A673 (cell line): ENCODE measurements around the gene EXOC3L4. TPM values are rescaled to one million over a fixed set of nuclear protein-coding genes. Genes with fewer than 3 reads are reported as not detected.
A peak's percentile ranks its signal among the peaks of the same experiment; 100 is the strongest.

Experiments
- BruUV-seq: library from RNA; stranded (reverse); fragments of 400-500 nt; replicated peaks from 2 replicates; lab custom pipeline; 2021; lab: Mats Ljungman, UMichigan
- CTCF ChIA-PET: fragments of 300-600 bp; sonication (Branson Sonifier 250); formaldehyde crosslinking; loops from one replicate; lab custom pipeline; 2022; ENCODE audit warnings: antibody characterized with exemption; lab: Charles Lee
- POLR2A ChIA-PET: fragments of 300-600 bp; sonication (Branson Sonifier 250); formaldehyde crosslinking; loops from one replicate; lab custom pipeline; 2022; ENCODE audit warnings: antibody characterized with exemption; ENCODE audit not compliant: low non-redundant PET; lab: Charles Lee
- DNase-seq: peaks from one replicate; pipeline ENCODE4 v3.0.0-alpha.2; 2015; ENCODE audit warnings: low spot score
- H3K27ac ChIP-seq: fragments of 200-600 bp; sonication (generic); 2 replicates; pipeline ENCODE4 v1.5.1; 2016; ENCODE audit warnings: mixed run types, low read depth, mild to moderate bottlenecking, mixed read lengths, antibody characterized with exemption, low read length; ENCODE audit not compliant: poor library complexity, severe bottlenecking
- H3K27me3 ChIP-seq: fragments of 200-600 bp; sonication (generic); replicated peaks from 2 replicates; pipeline ENCODE4 v1.6.1; 2017; ENCODE audit warnings: mixed run types, low read depth, mild to moderate bottlenecking, mixed read lengths, antibody characterized with exemption, low read length; ENCODE audit not compliant: insufficient read depth, poor library complexity
- H3K36me3 ChIP-seq: fragments of 200-600 bp; sonication (generic); 2 replicates; pipeline ENCODE4 v1.6.1; 2016; ENCODE audit warnings: mixed run types, mild to moderate bottlenecking, mixed read lengths, antibody characterized with exemption, low read length; ENCODE audit not compliant: insufficient read depth, poor library complexity, severe bottlenecking
- H3K4me1 ChIP-seq: fragments of 200-600 bp; sonication (generic); 2 replicates; pipeline ENCODE4 v1.6.1; 2017; ENCODE audit warnings: mixed run types, mild to moderate bottlenecking, mixed read lengths, antibody characterized with exemption, low read length; ENCODE audit not compliant: insufficient read depth, poor library complexity, severe bottlenecking
- H3K4me3 ChIP-seq: fragments of 200-600 bp; sonication (generic); 2 replicates; pipeline ENCODE4 v1.5.1; 2016; ENCODE audit warnings: low read depth, mixed run types, mild to moderate bottlenecking, mixed read lengths, low read length; ENCODE audit not compliant: poor library complexity, severe bottlenecking
- H3K9me3 ChIP-seq: fragments of 200-600 bp; sonication (generic); 2 replicates; pipeline ENCODE4 v1.6.1; 2016; ENCODE audit warnings: mixed run types, low read depth, mild to moderate bottlenecking, mixed read lengths, antibody characterized with exemption, low read length; ENCODE audit not compliant: poor library complexity, severe bottlenecking
- EZH2 ChIP-seq: fragments of 200-600 bp; sonication (generic); IDR thresholded peaks from 2 replicates; pipeline ENCODE4 v1.6.1; 2017; ENCODE audit warnings: borderline replicate concordance, low read depth, mild to moderate bottlenecking, mixed read lengths, antibody characterized with exemption, low read length; ENCODE audit not compliant: poor library complexity, severe bottlenecking
- intact Hi-C: fragments of 100-400 bp; cut with micrococcal nuclease; formaldehyde crosslinking; loops from one replicate; pipeline ENCODE4 v1.10.0; 2022; ENCODE audit not compliant: unreplicated experiment
- total RNA-seq: library from RNA; stranded (reverse); gene quantifications from 2 replicates; pipeline ENCODE4 v1.2.3, GENCODE V29; 2021
- TF ChIP-seq, protein P1 (sequence below): fragments of 300-800, 200-600 bp; sonication (generic); conservative IDR thresholded peaks from 2 replicates; pipeline ENCODE4 v1.5.1; 2017; ENCODE audit warnings: low read depth, mild to moderate bottlenecking, antibody characterized with exemption, low read length, moderate library complexity, mixed read lengths

EXOC3L4 gene
- total RNA-seq, 1 experiment from 2014 or later: not detected

DNA sequence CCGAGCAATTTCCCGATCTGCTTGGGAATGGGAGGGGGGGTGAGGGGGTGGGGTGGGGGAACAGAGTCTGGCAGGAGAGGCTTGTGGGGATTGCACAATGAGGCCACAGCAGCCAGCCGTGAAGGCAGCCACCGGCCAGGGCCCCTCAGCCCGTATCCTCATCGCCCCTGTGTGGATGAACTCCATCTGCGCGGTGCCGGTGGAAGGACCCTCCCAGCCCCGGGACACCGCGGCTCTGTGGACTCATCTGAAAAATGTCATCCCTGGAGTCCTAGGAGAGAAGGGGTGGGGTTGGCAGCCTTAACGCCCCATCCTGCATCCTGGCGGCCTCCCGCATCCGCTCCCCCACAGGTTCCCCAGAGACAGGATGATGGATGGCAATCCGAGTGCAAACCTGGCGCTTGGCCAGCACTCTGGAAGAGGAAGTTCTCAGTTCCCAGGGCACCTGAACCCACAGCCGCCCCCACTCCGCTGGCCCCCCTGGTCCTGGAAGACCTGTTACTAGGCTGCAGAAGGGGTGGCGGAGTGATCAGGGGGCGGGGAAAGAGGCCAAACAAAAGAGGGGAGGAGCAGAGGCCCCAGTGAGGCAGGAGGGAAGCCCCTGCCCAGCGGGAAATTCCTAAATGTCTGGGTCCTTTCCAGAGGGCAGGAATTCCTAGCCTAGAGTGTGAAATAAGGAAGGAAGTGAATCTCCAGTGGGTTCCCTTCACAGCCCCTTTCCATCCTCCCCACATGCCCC is 27.5 kb downstream of the EXOC3L4 start:
- no peaks in the 10 kb centered on the region for H3K36me3 ChIP-seq
- no peak for TF ChIP-seq EZH2
- TF ChIP-seq, protein P1, sequence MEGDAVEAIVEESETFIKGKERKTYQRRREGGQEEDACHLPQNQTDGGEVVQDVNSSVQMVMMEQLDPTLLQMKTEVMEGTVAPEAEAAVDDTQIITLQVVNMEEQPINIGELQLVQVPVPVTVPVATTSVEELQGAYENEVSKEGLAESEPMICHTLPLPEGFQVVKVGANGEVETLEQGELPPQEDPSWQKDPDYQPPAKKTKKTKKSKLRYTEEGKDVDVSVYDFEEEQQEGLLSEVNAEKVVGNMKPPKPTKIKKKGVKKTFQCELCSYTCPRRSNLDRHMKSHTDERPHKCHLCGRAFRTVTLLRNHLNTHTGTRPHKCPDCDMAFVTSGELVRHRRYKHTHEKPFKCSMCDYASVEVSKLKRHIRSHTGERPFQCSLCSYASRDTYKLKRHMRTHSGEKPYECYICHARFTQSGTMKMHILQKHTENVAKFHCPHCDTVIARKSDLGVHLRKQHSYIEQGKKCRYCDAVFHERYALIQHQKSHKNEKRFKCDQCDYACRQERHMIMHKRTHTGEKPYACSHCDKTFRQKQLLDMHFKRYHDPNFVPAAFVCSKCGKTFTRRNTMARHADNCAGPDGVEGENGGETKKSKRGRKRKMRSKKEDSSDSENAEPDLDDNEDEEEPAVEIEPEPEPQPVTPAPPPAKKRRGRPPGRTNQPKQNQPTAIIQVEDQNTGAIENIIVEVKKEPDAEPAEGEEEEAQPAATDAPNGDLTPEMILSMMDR: no peak
- ChIA-PET POLR2A (no interaction called here), CTCF (no interaction called here)
- no peaks in the 10 kb centered on the region for H3K9me3 ChIP-seq
- intact Hi-C loops: no loop called here
- no peak overlapping the region for H3K4me3 ChIP-seq
- H3K27ac ChIP-seq: peak overlapping the region; percentile 41
- BruUV-seq: no TSS peak
- peaks cover 24% of the 10 kb centered on the region for H3K4me1 ChIP-seq
- peak; percentile 84 for DNase-seq
- no peaks in the 10 kb centered on the region for H3K27me3 ChIP-seq

- Histone ChIP-seq H3K27me3 (no peaks in the 10 kb centered on the region), H3K9me3 (no peaks in the 10 kb centered on the region), H3K4me1 (peaks cover 24% of the 10 kb centered on the region), H3K4me3 (no peak overlapping the region), H3K36me3 (no peaks in the 10 kb centered on the region), H3K27ac (peak overlapping the region; percentile 41)
- TF ChIP-seq EZH2: no peak
- TF ChIP-seq, protein P1: no peak
- no TSS peak for BruUV-seq
- CTCF ChIA-PET: no interaction called here
- DNase-seq: peak; percentile 49
- POLR2A ChIA-PET: no interaction called here
- intact Hi-C loops: no loop called here
These were observed 28.0 kb downstream of the EXOC3L4 start for GRCh38 chr14:103122585-103122946.

- TF ChIP-seq, protein P1: no peak
- TF ChIP-seq EZH2: no peak
- Histone ChIP-seq H3K9me3 (no peaks in the 10 kb centered on the region), H3K4me1 (peaks cover 23% of the 10 kb centered on the region), H3K36me3 (no peaks in the 10 kb centered on the region), H3K27me3 (no peaks in the 10 kb centered on the region), H3K27ac (peak within 1 kb of the TSS; percentile 41), H3K4me3 (peak within 1 kb of the TSS; percentile 15)
- BruUV-seq: no TSS peak
- CTCF ChIA-PET: no interaction called here
- POLR2A ChIA-PET: no interaction called here
- intact Hi-C loops: no loop called here
- no peak for DNase-seq
These were observed 28.6 kb downstream of the EXOC3L4 start, which contains the start of gene TNFAIP2 for GRCh38 chr14:103122947-103123633. Gene TNFAIP2, plus strand, starts transcription at chr14:103123461. Its CDS starts 2,997 bp downstream, at chr14:103126458.
